ENCODE results near the gene SLC2A8.

SLC2A8 gene

GRCh38 chr9:127444921-127445850 is 48.2 kb downstream of the SLC2A8 start:
- no peak for DNase-seq (ENCODE audit: extremely low read depth, insufficient read length)
- TF ChIP-seq CTCF (IDR thresholded peaks at IDR 0.05; ENCODE audit: insufficient read depth, low read length, poor library complexity, severe bottlenecking), result no peak
- peaks cover 50% of the 10 kb centered on the region for H3K36me3 ChIP-seq (ENCODE audit: control insufficient read depth, insufficient read depth, low read length)
- H3K27me3 ChIP-seq (replicated peaks; ENCODE audit: control insufficient read depth, insufficient read depth, low read length), result no peaks in the 10 kb centered on the region
- H3K4me3 ChIP-seq (replicated peaks; ENCODE audit: low read depth, low read length), result no peak overlapping the region

- peaks cover 47% of the 10 kb centered on the region for H3K36me3 ChIP-seq (ENCODE audit: control insufficient read depth, insufficient read depth, low read length)
- no peak overlapping the region for H3K4me3 ChIP-seq (replicated peaks; ENCODE audit: low read depth, low read length)
- H3K27me3 ChIP-seq (replicated peaks; ENCODE audit: control insufficient read depth, insufficient read depth, low read length), result no peaks in the 10 kb centered on the region
- TF ChIP-seq CTCF (IDR thresholded peaks at IDR 0.05; ENCODE audit: insufficient read depth, low read length, poor library complexity, severe bottlenecking), result no peak
- DNase-seq (ENCODE audit: extremely low read depth, insufficient read length), result no peak
Observed at GRCh38 chr9:127445851-127446712, 49.1 kb downstream of the SLC2A8 start.

- H3K27me3 ChIP-seq (replicated peaks; ENCODE audit: control insufficient read depth, insufficient read depth, low read length), result no peaks in the 10 kb centered on the region
- H3K4me3 ChIP-seq (replicated peaks; ENCODE audit: low read depth, low read length), result no peak overlapping the region
- peaks cover 46% of the 10 kb centered on the region for H3K36me3 ChIP-seq (ENCODE audit: control insufficient read depth, insufficient read depth, low read length)
- DNase-seq (ENCODE audit: extremely low read depth, insufficient read length), result no peak
- no peak for TF ChIP-seq CTCF (IDR thresholded peaks at IDR 0.05; ENCODE audit: insufficient read depth, low read length, poor library complexity, severe bottlenecking)
Observed at GRCh38 chr9:127446713-127447415, 49.9 kb downstream of the SLC2A8 start.

GRCh38 chr9:127447416-127448111 is 50.6 kb downstream of the SLC2A8 start:
- H3K4me3 ChIP-seq (replicated peaks; ENCODE audit: low read depth, low read length), result no peak overlapping the region
- TF ChIP-seq CTCF (IDR thresholded peaks at IDR 0.05; ENCODE audit: insufficient read depth, low read length, poor library complexity, severe bottlenecking), result no peak
- H3K27me3 ChIP-seq (replicated peaks; ENCODE audit: control insufficient read depth, insufficient read depth, low read length), result no peaks in the 10 kb centered on the region
- peaks cover 43% of the 10 kb centered on the region for H3K36me3 ChIP-seq (ENCODE audit: control insufficient read depth, insufficient read depth, low read length)
- DNase-seq (ENCODE audit: extremely low read depth, insufficient read length), result no peak
